Measurements from ENCODE around the gene DLGAP3. TPM values are rescaled to one million over a fixed set of nuclear protein-coding genes. Genes with fewer than 3 reads are reported as not detected.

DLGAP3 gene
- total and polyA plus RNA-seq, 2 of the 13 experiments (the other 11 are each of a cell fraction or from before 2014, with no cell fraction given), result 0.03 to 0.04 TPM

DNA sequence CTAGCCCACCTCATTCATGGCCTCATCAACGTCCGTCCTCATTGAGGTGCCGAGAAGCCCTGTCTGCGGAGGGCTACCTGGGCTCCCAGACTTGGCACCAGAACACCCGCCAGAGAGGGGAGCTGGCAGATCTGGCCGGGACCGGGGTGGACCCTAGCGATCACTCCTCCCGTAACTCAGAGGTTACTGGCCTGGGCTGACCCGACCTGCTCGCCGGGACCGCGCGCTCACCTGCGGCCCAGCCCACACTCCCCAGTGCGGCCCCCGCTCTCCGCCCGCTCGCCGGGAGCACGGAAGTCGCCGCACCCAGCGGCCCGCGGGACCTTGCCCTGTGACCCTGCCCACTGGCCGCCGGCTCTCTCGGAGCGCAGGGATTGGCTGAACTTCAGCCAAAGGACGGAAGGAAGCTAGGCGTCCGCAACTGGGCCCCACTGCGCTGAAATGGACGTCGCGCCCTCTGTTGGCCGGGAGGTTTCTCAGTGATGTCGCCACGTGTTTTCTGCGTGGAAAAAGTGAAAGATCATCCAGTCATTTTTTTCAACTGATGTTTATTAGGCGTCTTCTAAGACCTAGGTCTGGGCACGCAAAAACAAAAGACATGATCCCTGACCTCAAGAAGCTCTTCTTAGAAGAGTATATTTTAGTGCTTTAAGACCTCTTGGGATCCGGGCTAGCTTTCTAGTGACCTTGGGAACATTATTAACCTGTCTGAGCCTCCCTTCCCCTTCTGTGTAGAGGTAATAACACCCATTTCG, 69.8 kb downstream of the DLGAP3 start, which contains the start of gene SMIM12 (continued):
- TF ChIP-seq, protein P1, sequence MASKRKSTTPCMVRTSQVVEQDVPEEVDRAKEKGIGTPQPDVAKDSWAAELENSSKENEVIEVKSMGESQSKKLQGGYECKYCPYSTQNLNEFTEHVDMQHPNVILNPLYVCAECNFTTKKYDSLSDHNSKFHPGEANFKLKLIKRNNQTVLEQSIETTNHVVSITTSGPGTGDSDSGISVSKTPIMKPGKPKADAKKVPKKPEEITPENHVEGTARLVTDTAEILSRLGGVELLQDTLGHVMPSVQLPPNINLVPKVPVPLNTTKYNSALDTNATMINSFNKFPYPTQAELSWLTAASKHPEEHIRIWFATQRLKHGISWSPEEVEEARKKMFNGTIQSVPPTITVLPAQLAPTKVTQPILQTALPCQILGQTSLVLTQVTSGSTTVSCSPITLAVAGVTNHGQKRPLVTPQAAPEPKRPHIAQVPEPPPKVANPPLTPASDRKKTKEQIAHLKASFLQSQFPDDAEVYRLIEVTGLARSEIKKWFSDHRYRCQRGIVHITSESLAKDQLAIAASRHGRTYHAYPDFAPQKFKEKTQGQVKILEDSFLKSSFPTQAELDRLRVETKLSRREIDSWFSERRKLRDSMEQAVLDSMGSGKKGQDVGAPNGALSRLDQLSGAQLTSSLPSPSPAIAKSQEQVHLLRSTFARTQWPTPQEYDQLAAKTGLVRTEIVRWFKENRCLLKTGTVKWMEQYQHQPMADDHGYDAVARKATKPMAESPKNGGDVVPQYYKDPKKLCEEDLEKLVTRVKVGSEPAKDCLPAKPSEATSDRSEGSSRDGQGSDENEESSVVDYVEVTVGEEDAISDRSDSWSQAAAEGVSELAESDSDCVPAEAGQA (IDR thresholded peaks at IDR 0.05; ENCODE audit: low read depth), result peak; percentile 76
- TF ChIP-seq, protein P1 (CRISPR knock-in tag; IDR thresholded peaks at IDR 0.05; ENCODE audit: borderline replicate concordance), result no peak
- TF ChIP-seq, protein P2, sequence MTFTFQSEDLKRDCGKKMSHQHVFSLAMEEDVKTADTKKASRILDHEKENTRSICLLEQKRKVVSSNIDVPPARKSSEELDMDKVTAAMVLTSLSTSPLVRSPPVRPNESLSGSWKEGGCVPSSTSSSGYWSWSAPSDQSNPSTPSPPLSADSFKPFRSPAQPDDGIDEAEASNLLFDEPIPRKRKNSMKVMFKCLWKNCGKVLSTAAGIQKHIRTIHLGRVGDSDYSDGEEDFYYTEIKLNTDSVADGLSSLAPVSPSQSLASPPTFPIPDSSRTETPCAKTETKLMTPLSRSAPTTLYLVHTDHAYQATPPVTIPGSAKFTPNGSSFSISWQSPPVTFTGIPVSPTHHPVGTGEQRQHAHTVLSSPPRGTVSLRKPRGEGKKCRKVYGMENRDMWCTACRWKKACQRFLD (CRISPR knock-in tag; IDR thresholded peaks at IDR 0.05; ENCODE audit: borderline replicate concordance), result peak; percentile 83; the same call in 1 of the 2 replicates
- TF ChIP-seq, protein P3, sequence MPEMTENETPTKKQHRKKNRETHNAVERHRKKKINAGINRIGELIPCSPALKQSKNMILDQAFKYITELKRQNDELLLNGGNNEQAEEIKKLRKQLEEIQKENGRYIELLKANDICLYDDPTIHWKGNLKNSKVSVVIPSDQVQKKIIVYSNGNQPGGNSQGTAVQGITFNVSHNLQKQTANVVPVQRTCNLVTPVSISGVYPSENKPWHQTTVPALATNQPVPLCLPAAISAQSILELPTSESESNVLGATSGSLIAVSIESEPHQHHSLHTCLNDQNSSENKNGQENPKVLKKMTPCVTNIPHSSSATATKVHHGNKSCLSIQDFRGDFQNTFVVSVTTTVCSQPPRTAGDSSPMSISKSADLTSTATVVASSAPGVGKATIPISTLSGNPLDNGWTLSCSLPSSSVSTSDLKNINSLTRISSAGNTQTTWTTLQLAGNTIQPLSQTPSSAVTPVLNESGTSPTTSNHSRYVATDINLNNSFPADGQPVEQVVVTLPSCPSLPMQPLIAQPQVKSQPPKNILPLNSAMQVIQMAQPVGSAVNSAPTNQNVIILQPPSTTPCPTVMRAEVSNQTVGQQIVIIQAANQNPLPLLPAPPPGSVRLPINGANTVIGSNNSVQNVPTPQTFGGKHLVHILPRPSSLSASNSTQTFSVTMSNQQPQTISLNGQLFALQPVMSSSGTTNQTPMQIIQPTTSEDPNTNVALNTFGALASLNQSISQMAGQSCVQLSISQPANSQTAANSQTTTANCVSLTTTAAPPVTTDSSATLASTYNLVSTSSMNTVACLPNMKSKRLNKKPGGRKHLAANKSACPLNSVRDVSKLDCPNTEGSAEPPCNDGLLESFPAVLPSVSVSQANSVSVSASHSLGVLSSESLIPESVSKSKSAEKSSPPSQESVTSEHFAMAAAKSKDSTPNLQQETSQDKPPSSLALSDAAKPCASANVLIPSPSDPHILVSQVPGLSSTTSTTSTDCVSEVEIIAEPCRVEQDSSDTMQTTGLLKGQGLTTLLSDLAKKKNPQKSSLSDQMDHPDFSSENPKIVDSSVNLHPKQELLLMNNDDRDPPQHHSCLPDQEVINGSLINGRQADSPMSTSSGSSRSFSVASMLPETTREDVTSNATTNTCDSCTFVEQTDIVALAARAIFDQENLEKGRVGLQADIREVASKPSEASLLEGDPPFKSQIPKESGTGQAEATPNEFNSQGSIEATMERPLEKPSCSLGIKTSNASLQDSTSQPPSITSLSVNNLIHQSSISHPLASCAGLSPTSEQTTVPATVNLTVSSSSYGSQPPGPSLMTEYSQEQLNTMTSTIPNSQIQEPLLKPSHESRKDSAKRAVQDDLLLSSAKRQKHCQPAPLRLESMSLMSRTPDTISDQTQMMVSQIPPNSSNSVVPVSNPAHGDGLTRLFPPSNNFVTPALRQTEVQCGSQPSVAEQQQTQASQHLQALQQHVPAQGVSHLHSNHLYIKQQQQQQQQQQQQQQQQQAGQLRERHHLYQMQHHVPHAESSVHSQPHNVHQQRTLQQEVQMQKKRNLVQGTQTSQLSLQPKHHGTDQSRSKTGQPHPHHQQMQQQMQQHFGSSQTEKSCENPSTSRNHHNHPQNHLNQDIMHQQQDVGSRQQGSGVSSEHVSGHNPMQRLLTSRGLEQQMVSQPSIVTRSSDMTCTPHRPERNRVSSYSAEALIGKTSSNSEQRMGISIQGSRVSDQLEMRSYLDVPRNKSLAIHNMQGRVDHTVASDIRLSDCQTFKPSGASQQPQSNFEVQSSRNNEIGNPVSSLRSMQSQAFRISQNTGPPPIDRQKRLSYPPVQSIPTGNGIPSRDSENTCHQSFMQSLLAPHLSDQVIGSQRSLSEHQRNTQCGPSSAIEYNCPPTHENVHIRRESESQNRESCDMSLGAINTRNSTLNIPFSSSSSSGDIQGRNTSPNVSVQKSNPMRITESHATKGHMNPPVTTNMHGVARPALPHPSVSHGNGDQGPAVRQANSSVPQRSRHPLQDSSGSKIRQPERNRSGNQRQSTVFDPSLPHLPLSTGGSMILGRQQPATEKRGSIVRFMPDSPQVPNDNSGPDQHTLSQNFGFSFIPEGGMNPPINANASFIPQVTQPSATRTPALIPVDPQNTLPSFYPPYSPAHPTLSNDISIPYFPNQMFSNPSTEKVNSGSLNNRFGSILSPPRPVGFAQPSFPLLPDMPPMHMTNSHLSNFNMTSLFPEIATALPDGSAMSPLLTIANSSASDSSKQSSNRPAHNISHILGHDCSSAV (CRISPR knock-in tag; IDR thresholded peaks at IDR 0.05; ENCODE audit: borderline replicate concordance), result peak; percentile 71; the same call in 1 of the 2 replicates
- TF ChIP-seq ZFP36L2 (CRISPR knock-in tag; IDR thresholded peaks at IDR 0.05), result no peak
- TF ChIP-seq ZEB1 (IDR thresholded peaks at IDR 0.05; ENCODE audit: insufficient replicate concordance, low read depth), result peak; percentile 54
- no peak for TF ChIP-seq SNRNP70 (IDR thresholded peaks at IDR 0.05; ENCODE audit: low read depth, low read length)
- no peak for TF ChIP-seq ZBTB7B (CRISPR knock-in tag; IDR thresholded peaks at IDR 0.05)
- TF ChIP-seq DNMT1 (CRISPR knock-in tag; IDR thresholded peaks at IDR 0.05), result no peak
- no peak for TF ChIP-seq SAFB2 (CRISPR knock-in tag; IDR thresholded peaks at IDR 0.05; ENCODE audit: borderline replicate concordance, low read depth)
- TF ChIP-seq MAFF (IDR thresholded peaks at IDR 0.05; ENCODE audit: low read depth, low read length), result no peak
- TF ChIP-seq REXO4 (CRISPR knock-in tag; IDR thresholded peaks at IDR 0.05; ENCODE audit: borderline replicate concordance), result no peak
- TF ChIP-seq ZNF549 (CRISPR knock-in tag; IDR thresholded peaks at IDR 0.05), result no peak
- TF ChIP-seq PCBP2 (optimal IDR thresholded peaks at IDR 0.05; ENCODE audit: low read depth, low read length, poor library complexity, severe bottlenecking), result no peak

Data from HepG2 (cell line).